ENCODE data around the gene CAPZA1. TPM values are rescaled to one million over a fixed set of nuclear protein-coding genes. Genes with fewer than 3 reads are reported as not detected.

The CAPZA1 gene
- total RNA-seq, 1 experiment from 2014 or later = 97.5 TPM

GRCh38 chr1:112589766-112590165 lies 29.9 kb upstream of the CAPZA1 start (continued):
- TF ChIP-seq ZNF263 (CRISPR knock-in tag; IDR thresholded peaks at IDR 0.05; ENCODE audit: low read depth) (no peak), JAZF1 (CRISPR knock-in tag; IDR thresholded peaks at IDR 0.05) (no peak), ETV6 (CRISPR knock-in tag; IDR thresholded peaks at IDR 0.05) (no peak), CTCF (IDR thresholded peaks at IDR 0.05) (no peak), NFE2L1 (CRISPR knock-in tag; IDR thresholded peaks at IDR 0.05) (no peak), ZNF512 (CRISPR knock-in tag; IDR thresholded peaks at IDR 0.05; ENCODE audit: borderline replicate concordance) (no peak), E2F5 (CRISPR knock-in tag; IDR thresholded peaks at IDR 0.05) (no peak), NFYB (CRISPR knock-in tag; conservative IDR thresholded peaks at IDR 0.05; ENCODE audit: low read depth) (no peak), ATF3 (CRISPR knock-in tag; conservative IDR thresholded peaks at IDR 0.05) (no peak), ATF2 (CRISPR knock-in tag; IDR thresholded peaks at IDR 0.05; ENCODE audit: borderline replicate concordance, low read depth) (no peak), GTF2I (CRISPR knock-in tag; conservative IDR thresholded peaks at IDR 0.05) (no peak)

- H3K27me3 Mint-ChIP-seq (ENCODE audit: low read depth) = no peaks in the 10 kb centered on the region
- H3K9me3 Mint-ChIP-seq = peaks cover 11% of the 10 kb centered on the region
- H3K4me3 Mint-ChIP-seq = no peak overlapping the region
- ChIA-PET POLR2A (interaction anchor here (0.6 kb wide), 1 partner anchor 90 kb away, joined by 3 read pairs; no protein-coding TSS in a partner anchor), CTCF (no interaction called here)
- TF ChIP-seq PRRX2 (CRISPR knock-in tag; IDR thresholded peaks at IDR 0.05) = no peak
- TF ChIP-seq SMAD4 (CRISPR knock-in tag; IDR thresholded peaks at IDR 0.05) = no peak
- no peak for TF ChIP-seq CTCF (IDR thresholded peaks at IDR 0.05)
- TF ChIP-seq USF1 (CRISPR knock-in tag; IDR thresholded peaks at IDR 0.05) = no peak
- TF ChIP-seq FOXJ3 (CRISPR knock-in tag; IDR thresholded peaks at IDR 0.05; ENCODE audit: borderline replicate concordance) = no peak
- no peak for TF ChIP-seq SP1 (CRISPR knock-in tag; conservative IDR thresholded peaks at IDR 0.05)
- TF ChIP-seq TEAD1 (CRISPR knock-in tag; IDR thresholded peaks at IDR 0.05) = no peak
- no peak for TF ChIP-seq MXD4 (CRISPR knock-in tag; IDR thresholded peaks at IDR 0.05; ENCODE audit: borderline replicate concordance)
- no peak for TF ChIP-seq ZNF121 (CRISPR knock-in tag; IDR thresholded peaks at IDR 0.05)
- TF ChIP-seq RELA (CRISPR knock-in tag; IDR thresholded peaks at IDR 0.05; ENCODE audit: borderline replicate concordance) = no peak
- no peak for TF ChIP-seq RORB (CRISPR knock-in tag; IDR thresholded peaks at IDR 0.05)
- TF ChIP-seq NR1H2 (CRISPR knock-in tag; IDR thresholded peaks at IDR 0.05) = no peak
- TF ChIP-seq ZBTB21 (CRISPR knock-in tag; IDR thresholded peaks at IDR 0.05; ENCODE audit: borderline replicate concordance) = no peak
- TF ChIP-seq OVOL2 (CRISPR knock-in tag; IDR thresholded peaks at IDR 0.05; ENCODE audit: borderline replicate concordance) = no peak
- no peak for TF ChIP-seq CREB1 (CRISPR knock-in tag; IDR thresholded peaks at IDR 0.05)
- peaks cover 19% of the 10 kb centered on the region for H3K36me3 Mint-ChIP-seq
- ATAC-seq (no peak), DNase-seq (ENCODE audit: low spot score) (no peak)
- no peak overlapping the region for H3K27ac Mint-ChIP-seq
- H3K4me1 Mint-ChIP-seq = no peaks in the 10 kb centered on the region
These were observed 25.3 kb upstream of the CAPZA1 start for GRCh38 chr1:112594208-112594876.
